GM19351 (cell line): ENCODE measurements around the gene ZBP1.
A peak's percentile ranks its signal among the peaks of the same experiment; 100 is the strongest.

Experiments
- ATAC-seq: cut with Tn5 transposase; IDR thresholded peaks from one replicate; pipeline ENCODE4 v1.9.1; 2021; ENCODE audit warnings: mild to moderate bottlenecking, moderate library complexity; ENCODE audit not compliant: unreplicated experiment

ZBP1 gene

GRCh38 chr20:57601737-57602136 is 18.5 kb downstream of the ZBP1 start:
- no peak for ATAC-seq

GRCh38 chr20:57601211-57601570 is 19.0 kb downstream of the ZBP1 start:
- no peak for ATAC-seq

GRCh38 chr20:57600320-57601210 is 19.7 kb downstream of the ZBP1 start:
- peak; percentile 43 for ATAC-seq

GRCh38 chr20:57598491-57598890 is 21.7 kb downstream of the ZBP1 start:
- ATAC-seq, result no peak

- no peak for ATAC-seq
Measured at GRCh38 chr20:57598060-57598459, 22.2 kb downstream of the ZBP1 start.

DNA sequence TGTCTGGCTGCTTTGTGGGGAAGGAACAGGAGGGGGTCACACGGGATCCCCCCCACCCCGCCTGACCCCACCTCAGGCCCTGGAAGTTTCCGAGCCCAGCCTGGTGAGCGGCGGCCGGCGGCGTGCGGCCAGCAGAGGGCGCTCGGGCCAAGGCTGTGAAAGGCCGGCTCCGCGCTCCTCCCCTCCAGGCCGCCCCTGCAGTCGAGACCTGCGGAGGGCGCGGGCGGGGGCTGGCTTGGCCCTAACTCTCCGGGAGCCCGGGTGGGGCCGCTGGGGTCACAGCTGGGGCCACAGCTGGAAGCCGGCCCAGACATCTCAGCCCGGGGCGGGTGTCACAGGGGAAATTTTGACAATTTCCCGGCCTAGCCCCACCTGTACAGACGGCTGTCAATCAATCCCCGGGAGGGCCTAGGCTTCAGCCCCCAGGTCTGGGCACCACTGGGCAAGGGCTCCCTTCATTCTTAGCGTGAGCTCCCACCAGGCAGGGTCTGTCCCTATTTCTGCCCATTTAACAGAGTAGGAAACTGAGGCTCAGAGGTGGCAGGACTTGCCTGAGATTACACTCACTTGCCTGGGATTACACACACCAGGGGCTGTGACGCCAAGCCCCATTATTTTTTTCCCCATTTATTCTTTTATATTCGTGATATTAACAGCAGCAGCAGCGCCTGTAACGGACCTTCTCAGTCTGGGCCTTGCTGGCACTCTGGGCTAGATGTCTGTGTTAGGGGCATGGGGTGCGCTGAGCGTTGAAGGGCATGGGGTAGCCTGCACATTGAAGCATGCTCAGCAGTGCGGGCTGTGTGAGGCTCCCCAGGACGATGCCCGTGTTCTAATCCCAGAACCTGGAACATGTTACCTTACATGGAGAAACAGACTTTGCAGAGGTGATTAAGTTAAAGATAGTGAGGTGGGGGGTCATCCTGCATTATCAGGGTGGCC is 23.0 kb downstream of the ZBP1 start:
- peak; percentile 63 for ATAC-seq

DNA sequence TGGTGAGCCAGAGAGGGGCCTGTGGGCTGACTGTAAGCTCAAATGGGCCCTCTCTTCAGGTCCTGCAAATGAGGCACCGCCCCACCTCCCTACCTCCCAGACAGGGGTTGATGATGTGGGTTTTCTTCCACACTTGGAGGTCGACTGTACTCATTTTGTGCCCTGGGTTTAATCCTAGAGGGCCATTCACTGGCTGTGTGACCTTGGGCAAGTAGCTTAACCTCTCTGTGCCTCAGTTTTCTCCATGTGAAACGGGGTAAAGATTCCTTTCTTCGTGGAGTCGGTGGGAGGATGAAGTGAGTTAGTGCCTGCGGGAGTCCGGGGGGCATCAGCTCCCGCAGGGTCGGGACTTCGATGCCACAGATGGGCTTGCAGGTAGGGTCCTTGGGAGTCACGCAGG is 23.9 kb downstream of the ZBP1 start:
- no peak for ATAC-seq

DNA sequence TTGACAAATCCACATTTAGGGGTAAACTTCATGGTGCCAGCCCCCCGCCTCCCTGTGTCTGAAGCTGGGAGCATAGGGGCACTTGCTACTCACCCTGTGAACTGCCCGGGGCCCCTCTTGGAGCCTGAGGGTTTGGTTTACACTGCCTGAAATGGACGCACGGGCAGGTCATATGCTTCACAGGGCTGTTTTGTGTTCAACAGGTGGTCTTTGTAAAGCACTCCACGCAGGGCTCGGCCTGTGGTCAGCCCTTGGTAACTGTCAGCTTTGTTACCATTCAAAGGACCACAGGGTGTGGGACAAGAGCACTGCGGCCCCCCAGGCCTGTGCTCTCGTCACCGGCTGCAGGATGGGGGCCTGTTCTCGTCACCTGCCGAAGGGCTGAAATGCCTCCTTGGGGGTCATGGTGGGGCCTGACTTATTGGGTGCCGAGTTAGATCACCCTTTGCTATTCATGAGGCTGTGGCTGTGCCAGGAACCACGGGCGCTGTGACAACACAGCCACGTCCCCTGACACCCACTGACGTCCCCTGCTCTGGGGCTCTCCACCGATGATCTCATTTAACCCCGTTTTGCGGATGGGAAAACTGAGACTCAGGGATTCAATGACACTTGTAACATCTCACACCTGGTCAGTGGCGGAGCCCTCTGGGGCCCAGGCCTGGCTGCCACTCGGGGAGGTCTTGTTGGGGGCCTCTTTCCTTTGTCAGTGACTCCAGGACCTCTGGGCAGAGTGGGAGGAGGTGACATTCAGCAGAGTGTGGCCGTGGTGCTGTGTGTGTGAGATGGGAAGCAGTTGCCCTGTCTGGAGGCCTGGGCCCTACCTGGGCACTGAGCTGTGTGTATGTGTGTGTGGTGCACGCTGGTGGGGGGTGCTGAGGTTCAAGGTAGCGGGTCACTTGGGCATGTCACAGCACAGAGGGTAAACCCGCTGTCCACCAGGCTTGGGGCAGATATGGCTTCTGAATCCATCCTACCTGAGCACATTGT is 24.9 kb downstream of the ZBP1 start:
- no peak for ATAC-seq

GRCh38 chr20:57594092-57594951 is 25.9 kb downstream of the ZBP1 start:
- ATAC-seq, result no peak

GRCh38 chr20:57593134-57593886 is 26.9 kb downstream of the ZBP1 start:
- no peak for ATAC-seq

DNA sequence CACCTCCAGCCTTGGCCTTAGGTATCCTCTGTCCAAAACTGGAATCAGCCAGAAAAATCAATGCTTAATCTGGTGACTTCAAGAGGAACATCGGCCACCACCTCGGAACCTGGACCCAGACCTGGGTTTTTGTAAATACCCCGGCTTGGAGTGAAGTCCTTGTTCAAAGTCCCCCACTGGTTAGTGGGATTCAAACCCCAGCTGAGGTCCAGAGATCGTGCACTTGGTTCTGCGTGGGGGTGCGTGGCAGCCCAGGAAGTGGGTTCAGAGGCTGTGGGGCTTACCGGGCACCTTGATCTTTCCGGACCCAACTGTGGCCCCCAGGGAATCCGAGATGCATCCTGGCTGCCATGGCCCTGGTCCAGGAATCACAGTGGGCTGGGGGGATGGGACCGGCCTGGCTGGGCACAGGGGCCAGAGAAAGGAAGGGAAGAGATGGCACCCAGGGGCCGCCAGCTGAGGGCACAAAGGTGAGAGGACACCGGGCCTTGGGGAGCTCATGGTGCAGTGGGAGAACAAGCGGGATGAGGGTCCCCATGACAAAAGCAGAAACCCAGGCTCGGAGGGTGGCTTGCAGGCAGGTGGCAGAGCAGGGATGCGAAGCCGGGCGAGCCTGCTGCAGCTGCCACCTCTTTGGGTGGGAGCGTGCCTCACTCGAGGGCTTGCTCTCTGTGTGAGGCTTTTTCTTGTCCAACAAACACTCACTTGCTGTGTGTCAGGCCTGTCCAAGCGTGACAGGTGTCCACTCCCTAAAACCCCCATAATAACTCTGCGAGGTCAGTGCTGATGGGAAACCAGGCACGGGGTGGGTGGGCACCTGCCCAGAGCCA is 27.7 kb downstream of the ZBP1 start:
- ATAC-seq, result no peak

DNA sequence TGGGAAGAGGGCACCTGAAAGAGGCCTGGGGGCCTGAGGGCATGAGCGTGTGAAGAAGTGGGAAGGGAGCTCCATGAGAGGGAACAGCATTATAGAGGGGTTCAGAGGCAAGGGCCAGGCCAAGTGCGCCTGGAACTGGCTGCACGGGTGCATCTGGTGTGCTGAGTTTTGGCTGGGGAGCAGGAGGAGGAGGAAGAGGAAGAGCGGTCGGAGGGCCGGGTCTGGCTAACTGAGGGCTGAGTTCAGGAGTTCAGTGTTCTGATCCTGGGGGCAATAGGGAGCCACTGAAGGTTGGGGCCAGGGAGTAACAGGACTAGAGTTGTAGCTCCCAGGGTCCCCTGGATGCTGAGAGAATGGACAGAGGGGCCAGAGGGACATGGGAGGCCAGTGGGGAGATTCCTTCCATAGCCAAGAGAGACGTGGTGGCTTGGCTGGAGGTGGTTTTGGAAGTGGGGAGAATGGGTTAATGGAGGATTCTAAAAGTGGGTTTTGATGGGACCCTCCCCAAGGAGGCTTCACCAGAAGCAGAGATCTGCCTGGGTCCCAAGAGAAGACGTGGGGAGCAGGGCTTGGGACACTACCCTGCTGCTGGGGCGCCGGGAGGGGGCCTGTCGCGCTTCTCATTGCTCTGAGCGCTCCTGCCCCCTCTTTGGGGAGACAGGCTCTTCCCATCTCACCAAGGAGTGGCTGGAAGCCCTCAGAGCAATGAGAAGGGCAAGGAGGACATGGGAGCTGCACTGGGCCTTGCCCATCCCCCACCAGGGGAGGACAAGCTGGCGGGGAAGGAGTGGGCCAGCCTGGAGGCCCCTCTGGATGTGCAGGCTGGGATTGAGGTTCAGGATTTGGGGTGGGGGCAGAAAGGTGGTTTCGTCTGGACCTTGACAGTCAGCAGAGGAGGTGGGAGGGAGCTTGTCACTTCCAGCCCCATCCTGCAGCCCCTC is 28.7 kb downstream of the ZBP1 start:
- ATAC-seq, result no peak

GRCh38 chr20:57590485-57591288 is 29.5 kb downstream of the ZBP1 start:
- no peak for ATAC-seq

DNA sequence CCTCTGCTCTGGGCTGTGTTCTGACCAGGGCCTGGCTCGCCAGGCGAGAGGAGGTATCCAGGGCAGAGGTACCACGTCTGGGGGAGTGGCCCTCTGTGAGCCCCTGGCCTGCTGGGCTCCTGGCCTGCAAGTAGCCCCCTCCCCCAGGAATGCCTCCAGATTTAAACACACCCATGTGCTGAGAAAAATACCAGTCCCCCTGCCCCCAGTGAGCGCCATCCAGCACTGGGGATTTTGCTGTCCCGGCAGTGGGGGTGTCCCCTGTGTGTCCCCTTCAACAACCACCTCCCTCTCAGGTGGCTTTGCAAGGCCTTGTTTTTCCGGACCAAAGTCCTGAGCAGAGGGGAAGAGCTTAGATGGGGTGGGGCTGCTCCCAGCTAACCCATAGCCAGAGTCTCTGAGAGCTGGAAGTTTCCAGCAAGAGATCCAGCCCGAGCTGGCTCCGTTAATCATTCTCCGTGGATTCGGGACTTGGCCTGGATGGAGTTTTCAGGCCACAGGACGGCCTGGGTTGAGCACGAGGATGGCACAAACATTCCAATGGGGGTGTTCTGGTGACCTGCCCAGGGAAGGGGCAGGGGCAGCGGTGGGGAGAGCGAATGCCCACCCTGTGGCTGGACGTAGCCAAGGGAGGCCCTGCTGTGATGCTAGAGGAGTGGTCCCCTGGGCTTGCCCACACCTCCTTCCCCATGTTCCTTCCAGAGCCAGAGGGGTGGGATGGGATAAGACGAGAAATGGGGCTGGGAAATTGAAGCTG is 30.3 kb downstream of the ZBP1 start:
- no peak for ATAC-seq

GRCh38 chr20:57589123-57589727 is 31.0 kb downstream of the ZBP1 start:
- no peak for ATAC-seq
